Kidney (tissue), 14 donors: Measurements from ENCODE around the gene TEP1. TPM values are rescaled to one million over a fixed set of nuclear protein-coding genes. Genes with fewer than 3 reads are reported as not detected.

Experiments used
- DNase-seq, 5 donors: peaks; one replicate each; pipeline ENCODE4 v3.0.0-alpha.2; 2013 to 2020
- FAIRE-seq: peaks from 2 replicates; lab custom pipeline; 2012; peaks lifted over from hg19 to GRCh38; lab: Jason Lieb, UNC
- H3K27ac ChIP-seq, 2 donors: one replicate each; pipeline ENCODE4 v1.7.0; 2013; ENCODE audit warnings: low read depth in 2 of 2, low read length in 2 of 2, inconsistent platforms in 1 of 2
- H3K27me3 ChIP-seq: one replicate; pipeline ENCODE4 v1.7.1; 2013; ENCODE audit warnings: low read length, inconsistent platforms; ENCODE audit not compliant: control insufficient read depth, insufficient read depth
- H3K36me3 ChIP-seq, 3 donors: one replicate each; pipeline versions ENCODE4 v1.7.0 to v1.7.1; 2013; ENCODE audit warnings: low read length in 3 of 3, control low read depth in 1 of 3, inconsistent platforms in 1 of 3; ENCODE audit not compliant: insufficient read depth in 3 of 3, control insufficient read depth in 2 of 3
- H3K4me1 ChIP-seq, 3 donors: one replicate each; pipeline versions ENCODE4 v1.7.0 to v1.7.1; 2013; ENCODE audit warnings: low read length in 3 of 3, inconsistent platforms in 1 of 3, low read depth in 1 of 3; ENCODE audit not compliant: control insufficient read depth in 2 of 3, insufficient read depth in 2 of 3
- H3K4me3 ChIP-seq, 3 donors: one replicate each; pipeline versions ENCODE4 v1.7.0 to v1.8.1; 2013; ENCODE audit warnings: low read length in 3 of 3, control low read depth in 1 of 3, inconsistent platforms in 1 of 3
- H3K9ac ChIP-seq, 3 donors: one replicate each; pipeline versions ENCODE4 v1.7.0 to v1.7.1; 2013; ENCODE audit warnings: low read length in 3 of 3, control low read depth in 1 of 3, inconsistent platforms in 1 of 3
- H3K9me3 ChIP-seq, 3 donors: one replicate each; pipeline versions ENCODE4 v1.7.0 to v1.7.1; 2013; ENCODE audit warnings: low read length in 3 of 3, control low read depth in 1 of 3, inconsistent platforms in 1 of 3; ENCODE audit not compliant: control insufficient read depth in 2 of 3, insufficient read depth in 1 of 3
- intact Hi-C: fragments of 100-400 bp; cut with DNase I; formaldehyde crosslinking; loops from one replicate; pipeline ENCODE4 v1.11.1; 2022
- polyA plus RNA-seq: library from polyadenylated mRNA; stranded (reverse); fragments of 350-450 nt; fragmentation: Illumina TruSeq; extraction: RNeasy Lipid Tissue Mini Kit (QIAGEN cat#74804); gene quantifications from one replicate; pipeline ENCODE4 v1.2.3, GENCODE V29; 2014; ENCODE audit warnings: low read depth, low replicate concordance; ENCODE audit not compliant: insufficient read depth
- total RNA-seq: library from RNA; stranded (reverse); fragmentation: NEBNext Ultra II Directional; extraction: Animal tissue kit (Norgen Biotek cat#: 25700); gene quantifications from one replicate; pipeline ENCODE4 v1.2.1, GENCODE V29; 2021
- TF ChIP-seq, protein P1 (sequence below): IDR thresholded peaks from 3 replicates; pipeline ENCODE4 v1.5.1; 2012; ENCODE audit warnings: mild to moderate bottlenecking, moderate library complexity, borderline replicate concordance; ENCODE audit not compliant: insufficient read depth; ENCODE audit errors: extremely low read depth
- donor health status: control.
- donor health status: control.
- donor health status: control.
- donor health status: control.
- donor health status: control.
- donor health status: DM: yes; HTN: yes; CAD: no.
- donor health status: Normal renal cell carcinoma (clear cell type).

The TEP1 gene
- total and polyA plus RNA-seq, 2 donors from 2014 or later = 11.2 to 45.2 TPM

DNA sequence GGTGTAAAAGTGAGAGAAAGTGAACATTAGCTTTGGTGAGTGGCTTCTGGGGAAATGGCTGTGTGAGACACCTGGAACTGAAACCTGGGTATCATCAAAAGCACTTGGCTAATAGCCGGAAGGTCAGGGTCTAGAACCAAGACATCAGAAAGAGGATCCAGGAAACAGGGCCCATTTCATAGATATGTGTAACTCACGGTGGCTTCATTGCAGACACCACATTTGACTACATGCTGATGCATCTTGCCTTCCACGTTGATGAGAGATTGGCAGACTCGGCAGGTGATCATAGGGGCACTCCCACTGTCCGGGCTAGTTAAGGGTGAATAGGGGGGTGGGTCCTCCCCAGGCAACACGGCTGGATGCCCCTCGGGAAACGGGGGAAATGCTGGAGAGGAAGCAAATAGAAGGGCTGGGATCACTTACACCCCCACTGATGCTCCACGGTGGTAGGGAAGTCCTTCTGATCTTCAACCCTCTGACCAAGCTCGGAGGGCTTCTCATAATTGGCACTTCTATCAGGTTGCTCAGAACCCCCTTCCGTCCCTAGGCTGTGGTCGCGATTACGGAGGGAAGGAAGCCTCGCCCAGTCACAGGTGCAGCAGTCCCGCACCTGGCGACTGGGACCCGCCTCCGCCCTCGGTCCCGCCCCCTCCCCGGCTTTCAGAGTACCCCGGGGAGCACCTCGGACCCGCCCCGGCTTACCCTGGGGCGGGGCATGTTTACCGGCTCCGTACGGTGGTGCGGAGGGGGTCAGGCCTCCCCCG, 47.3 kb upstream of the TEP1 start:
- Histone ChIP-seq H3K4me1 (peaks cover 3 to 19% (median 18%) of the 10 kb centered on the region in 3 donors), H3K4me3 (peak overlapping the region; percentile 78 to 91 (median 81)), H3K9ac (peak overlapping the region; percentile 42 to 80 (median 72)), H3K27ac (peak overlapping the region; percentile 87 to 94), H3K27me3 (no peaks in the 10 kb centered on the region), H3K9me3 (no peaks in the 10 kb centered on the region), H3K36me3 (peaks cover 7 to 40% (median 21%) of the 10 kb centered on the region in 3 donors)
- FAIRE-seq (no peak), DNase-seq (peak; percentile 34 to 90 (median 56))
- intact Hi-C loops = no loop called here
- TF ChIP-seq, protein P1, sequence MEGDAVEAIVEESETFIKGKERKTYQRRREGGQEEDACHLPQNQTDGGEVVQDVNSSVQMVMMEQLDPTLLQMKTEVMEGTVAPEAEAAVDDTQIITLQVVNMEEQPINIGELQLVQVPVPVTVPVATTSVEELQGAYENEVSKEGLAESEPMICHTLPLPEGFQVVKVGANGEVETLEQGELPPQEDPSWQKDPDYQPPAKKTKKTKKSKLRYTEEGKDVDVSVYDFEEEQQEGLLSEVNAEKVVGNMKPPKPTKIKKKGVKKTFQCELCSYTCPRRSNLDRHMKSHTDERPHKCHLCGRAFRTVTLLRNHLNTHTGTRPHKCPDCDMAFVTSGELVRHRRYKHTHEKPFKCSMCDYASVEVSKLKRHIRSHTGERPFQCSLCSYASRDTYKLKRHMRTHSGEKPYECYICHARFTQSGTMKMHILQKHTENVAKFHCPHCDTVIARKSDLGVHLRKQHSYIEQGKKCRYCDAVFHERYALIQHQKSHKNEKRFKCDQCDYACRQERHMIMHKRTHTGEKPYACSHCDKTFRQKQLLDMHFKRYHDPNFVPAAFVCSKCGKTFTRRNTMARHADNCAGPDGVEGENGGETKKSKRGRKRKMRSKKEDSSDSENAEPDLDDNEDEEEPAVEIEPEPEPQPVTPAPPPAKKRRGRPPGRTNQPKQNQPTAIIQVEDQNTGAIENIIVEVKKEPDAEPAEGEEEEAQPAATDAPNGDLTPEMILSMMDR = no peak

DNA sequence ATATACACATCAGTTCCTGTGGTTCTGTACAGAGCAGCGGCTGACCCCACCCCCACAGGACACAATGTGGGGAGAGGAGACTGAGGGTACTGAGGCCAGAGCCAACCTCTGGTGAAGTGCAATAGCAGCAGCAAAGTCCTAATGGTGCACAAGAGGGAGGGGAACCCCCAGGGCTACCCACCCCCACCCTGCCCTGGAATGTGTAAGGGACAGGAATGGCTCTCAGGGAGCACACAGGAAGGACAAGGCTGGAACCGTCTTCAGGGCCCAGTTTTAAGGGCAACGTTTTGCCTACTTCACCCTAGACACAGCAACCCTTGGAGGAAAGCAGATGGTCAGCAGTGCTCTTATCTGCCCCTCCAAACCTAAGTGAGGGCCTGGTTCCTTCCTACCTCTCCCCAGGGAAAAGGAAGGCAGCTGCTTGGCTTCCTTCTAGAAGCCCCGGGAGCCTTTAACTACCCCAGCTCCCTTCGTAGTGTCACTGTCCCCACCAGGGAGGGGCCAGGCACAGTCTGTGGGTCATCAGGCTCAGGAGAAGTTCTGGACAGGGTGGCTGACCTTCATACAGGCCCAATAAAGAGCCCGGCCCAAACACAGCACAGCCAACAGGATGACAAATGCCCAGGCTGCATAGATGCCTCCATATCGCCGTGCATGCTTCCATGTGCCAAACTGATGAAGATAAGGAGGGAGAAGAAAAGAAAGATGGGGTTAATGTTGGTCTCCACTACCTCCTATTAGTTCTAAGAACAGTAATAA, 44.9 kb upstream of the TEP1 start:
- FAIRE-seq (no peak), DNase-seq (no peak)
- TF ChIP-seq, protein P1 = no peak
- Histone ChIP-seq H3K27me3 (no peaks in the 10 kb centered on the region), H3K9ac (no peak overlapping the region), H3K4me3 (no peak overlapping the region), H3K9me3 (no peaks in the 10 kb centered on the region), H3K27ac (no peak overlapping the region), H3K36me3 (peaks cover 7 to 40% (median 21%) of the 10 kb centered on the region in 3 donors), H3K4me1 (peaks cover 3 to 19% (median 18%) of the 10 kb centered on the region in 3 donors)
- intact Hi-C loops = no loop called here

DNA sequence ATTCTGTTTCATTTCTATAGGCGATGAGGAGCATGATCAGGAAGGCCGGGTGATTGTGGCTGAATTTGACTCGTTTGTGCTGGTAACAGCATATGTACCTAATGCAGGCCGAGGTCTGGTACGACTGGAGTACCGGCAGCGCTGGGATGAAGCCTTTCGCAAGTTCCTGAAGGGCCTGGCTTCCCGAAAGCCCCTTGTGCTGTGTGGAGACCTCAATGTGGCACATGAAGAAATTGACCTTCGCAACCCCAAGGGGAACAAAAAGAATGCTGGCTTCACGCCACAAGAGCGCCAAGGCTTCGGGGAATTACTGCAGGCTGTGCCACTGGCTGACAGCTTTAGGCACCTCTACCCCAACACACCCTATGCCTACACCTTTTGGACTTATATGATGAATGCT, 43.7 kb upstream of the TEP1 start:
- Histone ChIP-seq H3K27ac (no peak overlapping the region), H3K36me3 (peaks cover 9 to 45% (median 24%) of the 10 kb centered on the region in 3 donors), H3K4me3 (no peak overlapping the region), H3K9ac (no peak overlapping the region), H3K4me1 (peaks cover 3 to 19% (median 18%) of the 10 kb centered on the region in 3 donors), H3K27me3 (no peaks in the 10 kb centered on the region), H3K9me3 (no peaks in the 10 kb centered on the region)
- no peak for DNase-seq
- intact Hi-C loops = no loop called here
- no peak for FAIRE-seq
- TF ChIP-seq, protein P1 = no peak
